ACHN (cell line): ENCODE data around the gene MRPS14.
"Not testable (repeated sequence)": the region's sequence is repeated elsewhere in the genome, so short reads cannot be mapped to it uniquely, and the experiment has no call there.

Experiments used
- DNase-seq: peaks from one replicate; pipeline ENCODE4 v3.0.0-alpha.2; 2015
- in situ Hi-C: cut with HindIII; loops from 2 replicates; pipeline ENCODE4 v1.10.0; 2017; ENCODE audit warnings: low sequenced_read_pairs, low pct_ligation_motif_present, low pct_unique_long_range_greater_than_20kb

The MRPS14 gene

GRCh38 chr1:175034775-175035174 is 11.6 kb upstream of the MRPS14 start:
- in situ Hi-C loops = no loop called here
- DNase-seq = no peak

- no peak for DNase-seq
- in situ Hi-C loops = no loop called here
Observed at GRCh38 chr1:175033953-175034352, 10.7 kb upstream of the MRPS14 start.

GRCh38 chr1:175024773-175025172 is 1.5 kb upstream of the MRPS14 start:
- in situ Hi-C loops = no loop called here
- DNase-seq = no peak

GRCh38 chr1:175023922-175024242 is 657 bp upstream of the MRPS14 start:
- DNase-seq, in situ Hi-C loops: not testable (repeated sequence)

GRCh38 chr1:175019524-175019923 is 3.7 kb downstream of the MRPS14 start:
- in situ Hi-C loops = no loop called here
- DNase-seq = no peak

GRCh38 chr1:175015243-175015642 is 8.0 kb downstream of the MRPS14 start:
- in situ Hi-C loops = no loop called here
- DNase-seq = no peak

- in situ Hi-C loops = no loop called here
- no peak for DNase-seq
Observed at GRCh38 chr1:175013445-175013844, 9.8 kb downstream of the MRPS14 start.

GRCh38 chr1:175009532-175009931 is 13.7 kb downstream of the MRPS14 start:
- in situ Hi-C loops = no loop called here
- no peak for DNase-seq

- in situ Hi-C loops = no loop called here
- no peak for DNase-seq
Observed at GRCh38 chr1:175005085-175005783, 18.0 kb downstream of the MRPS14 start.

GRCh38 chr1:175003521-175003920 is 19.7 kb downstream of the MRPS14 start:
- in situ Hi-C loops = no loop called here
- DNase-seq = no peak

- in situ Hi-C loops = no loop called here
Observed at GRCh38 chr1:175002910-175003517, 20.2 kb downstream of the MRPS14 start.

GRCh38 chr1:175000697-175001187 is 22.5 kb downstream of the MRPS14 start:
- peak; percentile 28 for DNase-seq
- in situ Hi-C loops = no loop called here

More at GRCh38 chr1:175002910-175003517, 20.2 kb downstream of the MRPS14 start:
- no peak for DNase-seq

- in situ Hi-C loops = no loop called here
- DNase-seq = peak; percentile 52
Observed at GRCh38 chr1:174999936-175000696, 23.1 kb downstream of the MRPS14 start, which contains the start of gene CACYBP. CACYBP (plus strand) TSS chr1:174999947; CDS start chr1:175000181, 234 bp downstream.

- in situ Hi-C loops = no loop called here
- DNase-seq = peak; percentile 99
Observed at GRCh38 chr1:174999216-174999935, 23.8 kb downstream of the MRPS14 start.

- peak; percentile 80 for DNase-seq
Observed at GRCh38 chr1:174998569-174999215, 24.5 kb downstream of the MRPS14 start.

GRCh38 chr1:174997041-174997440 is 26.2 kb downstream of the MRPS14 start:
- in situ Hi-C loops = no loop called here
- DNase-seq = no peak

More at GRCh38 chr1:174998569-174999215, 24.5 kb downstream of the MRPS14 start:
- in situ Hi-C loops = no loop called here

- in situ Hi-C loops = no loop called here
- DNase-seq = no peak
Observed at GRCh38 chr1:174996476-174996875, 26.7 kb downstream of the MRPS14 start.

- in situ Hi-C loops = no loop called here
- DNase-seq = no peak
Observed at GRCh38 chr1:174995916-174996315, 27.3 kb downstream of the MRPS14 start.
